HepG2 (cell line): ENCODE results near the gene TCAP. TPM values are rescaled to one million over a fixed set of nuclear protein-coding genes. Genes with fewer than 3 reads are reported as not detected.

Experiments used
- ATF2 ChIP-seq: sonication (generic); formaldehyde crosslinking; IDR thresholded peaks from 2 replicates; pipeline ENCODE4 v1.4.0; 2020; ENCODE audit warnings: missing genetic modification reagents
- CC2D1A ChIP-seq: sonication (generic); formaldehyde crosslinking; IDR thresholded peaks from 2 replicates; pipeline ENCODE4 v1.8.1; 2023; ENCODE audit warnings: mild to moderate bottlenecking, missing genetic modification reagents
- FOXP1 ChIP-seq, 2 experiments: fragments of 450-650 bp in 1 of 2; IDR thresholded peaks; 2 replicates each; pipeline ENCODE4 v1.6.1; 2017 to 2018; ENCODE audit warnings: antibody characterized with exemption in 1 of 2
- GATAD2A ChIP-seq: IDR thresholded peaks from 2 replicates; pipeline ENCODE4 v1.6.1; 2016
- HNF1A ChIP-seq, 2 experiments: sonication (generic) in 1 of 2; formaldehyde crosslinking in 1 of 2; IDR thresholded peaks; 2 replicates each; pipeline versions ENCODE4 v1.4.0 to v1.6.1; 2016 to 2020; ENCODE audit warnings: borderline replicate concordance in 1 of 2, low read depth in 1 of 2, mild to moderate bottlenecking in 1 of 2, missing genetic modification reagents in 1 of 2
- HOXA3 ChIP-seq: sonication (generic); formaldehyde crosslinking; IDR thresholded peaks from 2 replicates; pipeline ENCODE4 v1.5.0; 2020; ENCODE audit warnings: missing genetic modification reagents
- IRX3 ChIP-seq: sonication (generic); formaldehyde crosslinking; IDR thresholded peaks from 2 replicates; pipeline ENCODE4 v1.8.1; 2023; ENCODE audit warnings: mild to moderate bottlenecking, low read depth, missing genetic modification reagents, borderline replicate concordance
- KLF6 ChIP-seq: IDR thresholded peaks from 2 replicates; pipeline ENCODE4 v1.8.0; 2016; ENCODE audit warnings: missing biosample characterization, missing genetic modification reagents
- KLF9 ChIP-seq: IDR thresholded peaks from 2 replicates; pipeline ENCODE4 v1.6.1; 2016; ENCODE audit warnings: low read depth
- MED1 ChIP-seq: sonication (generic); formaldehyde crosslinking; IDR thresholded peaks from 2 replicates; pipeline ENCODE4 v1.4.0; 2020; ENCODE audit warnings: missing genetic modification reagents
- MTERF4 ChIP-seq: sonication (generic); formaldehyde crosslinking; IDR thresholded peaks from 2 replicates; pipeline ENCODE4 v1.8.0; 2023; ENCODE audit warnings: mild to moderate bottlenecking, missing genetic modification reagents
- SOX6 ChIP-seq, 2 experiments: fragments of 450-650 bp in 1 of 2; sonication (generic) in 1 of 2; formaldehyde crosslinking in 1 of 2; IDR thresholded peaks; 2 replicates each; pipeline versions ENCODE4 v1.4.0 to v1.6.1; 2017 to 2020; ENCODE audit warnings: antibody characterized with exemption in 1 of 2, mild to moderate bottlenecking in 1 of 2, missing genetic modification reagents in 1 of 2
- ZHX1 ChIP-seq: sonication (generic); formaldehyde crosslinking; IDR thresholded peaks from 2 replicates; pipeline ENCODE4 v1.8.1; 2022; ENCODE audit warnings: low read depth, mild to moderate bottlenecking, missing genetic modification reagents
- ZNF256 ChIP-seq: sonication (generic); formaldehyde crosslinking; conservative IDR thresholded peaks from 2 replicates; pipeline ENCODE4 v1.4.0; 2020; ENCODE audit warnings: missing genetic modification reagents
- ZNF274 ChIP-seq: sonication (generic); formaldehyde crosslinking; IDR thresholded peaks from 2 replicates; pipeline ENCODE4 v1.5.1; 2020; ENCODE audit warnings: mild to moderate bottlenecking, missing genetic modification reagents
- ZNF282 ChIP-seq: fragments of 450-650 bp; IDR thresholded peaks from 2 replicates; pipeline ENCODE4 v1.6.1; 2018; ENCODE audit not compliant: partially characterized antibody
- ZNF362 ChIP-seq: sonication (generic); formaldehyde crosslinking; IDR thresholded peaks from 2 replicates; pipeline ENCODE4 v1.4.0; 2020; ENCODE audit warnings: missing genetic modification reagents, mild to moderate bottlenecking, borderline replicate concordance
- ZNF383 ChIP-seq: sonication (generic); formaldehyde crosslinking; IDR thresholded peaks from 2 replicates; pipeline ENCODE4 v1.4.0; 2020; ENCODE audit warnings: missing genetic modification reagents, mild to moderate bottlenecking, borderline replicate concordance
- polyA plus RNA-seq, 8 experiments: library from polyadenylated mRNA; depleted of rRNA in 3 of 8; stranded (reverse) in 7 of 8; unstranded in 1 of 8; fragments of >200 nt; fragmentation: Illumina TruSeq in 4 of 8; extraction: Trizol in 4 of 8; gene quantifications; 2 replicates each; pipeline versions ENCODE4 v1.2.1 to v1.2.3, GENCODE V29; 2011 to 2016; ENCODE audit warnings: low read depth in 4 of 8, missing spikeins in 1 of 8, mixed read lengths in 1 of 8; ENCODE audit not compliant: insufficient read depth in 1 of 8
- total RNA-seq, 5 experiments: library from RNA; depleted of rRNA; stranded (reverse); fragments of >200 nt; fragmentation: Illumina TruSeq; extraction: Trizol; gene quantifications; 2 replicates each; pipeline ENCODE4 v1.2.3, GENCODE V29; 2016; ENCODE audit warnings: low read depth in 1 of 5

The TCAP gene
- total and polyA plus RNA-seq, 2 of the 13 experiments (the other 11 are each of a cell fraction or from before 2014, with no cell fraction given), result 0.24 to 0.65 TPM

- TF ChIP-seq ZNF362 (CRISPR knock-in tag), result no peak
- TF ChIP-seq IRX3 (CRISPR knock-in tag), result 0 out of 2 replicates have a peak, but pooled peaks have one; percentile 29
- TF ChIP-seq ZNF274 (CRISPR knock-in tag), result no peak
- peak; percentile 82 for TF ChIP-seq GATAD2A (CRISPR knock-in tag)
- TF ChIP-seq ZNF282, result no peak
- TF ChIP-seq FOXP1 (IDR thresholded peaks at IDR 0.05), result no peak
- 0 out of 2 replicates have a peak, but pooled peaks have one; percentile 23 for TF ChIP-seq FOXP1 (CRISPR knock-in tag; IDR thresholded peaks at IDR 0.05)
- no peak for TF ChIP-seq SOX6 (IDR thresholded peaks at IDR 0.05)
- peak; percentile 81 for TF ChIP-seq SOX6 (CRISPR knock-in tag; IDR thresholded peaks at IDR 0.05)
- TF ChIP-seq MED1, result peak; percentile 51; the same call in 1 of the 2 replicates
- no peak for TF ChIP-seq ZNF383 (CRISPR knock-in tag)
- TF ChIP-seq CC2D1A (CRISPR knock-in tag), result no peak
- TF ChIP-seq ATF2 (CRISPR knock-in tag), result 0 out of 2 replicates have a peak, but pooled peaks have one; percentile 31
- TF ChIP-seq HNF1A (IDR thresholded peaks at IDR 0.05; ENCODE audit: low read depth), result 0 out of 2 replicates have a peak, but pooled peaks have one; percentile 26
- no peak for TF ChIP-seq HNF1A (CRISPR knock-in tag; IDR thresholded peaks at IDR 0.05; ENCODE audit: borderline replicate concordance)
- no peak for TF ChIP-seq KLF9 (CRISPR knock-in tag)
- 0 out of 2 replicates have a peak, but pooled peaks have one; percentile 30 for TF ChIP-seq ZNF256 (CRISPR knock-in tag)
- TF ChIP-seq KLF6 (CRISPR knock-in tag), result 0 out of 2 replicates have a peak, but pooled peaks have one; percentile 1
- TF ChIP-seq HOXA3 (CRISPR knock-in tag), result peak; percentile 58; the same call in 1 of the 2 replicates
- 0 out of 2 replicates have a peak, but pooled peaks have one; percentile 8 for TF ChIP-seq ZHX1
- TF ChIP-seq MTERF4 (CRISPR knock-in tag), result no peak
Measured at GRCh38 chr17:39687101-39687545, 22.0 kb downstream of the TCAP start (continued).
